ENCODE measurements around the gene GGT6.

The GGT6 gene

GRCh38 chr17:4588391-4588790, 28.0 kb upstream of the GGT6 start:
- no peaks in the 10 kb centered on the region for H3K4me1 ChIP-seq (ENCODE audit: insufficient read depth, low read length)
- no peaks in the 10 kb centered on the region for H3K9me3 ChIP-seq (ENCODE audit: insufficient read depth, low read length, severe bottlenecking)
- H3K4me3 ChIP-seq (ENCODE audit: low read depth in 1 of 2, low read length in 2 of 2), result no peak overlapping the region
- H4K20me1 ChIP-seq (ENCODE audit: insufficient read depth, low read length), result no peaks in the 10 kb centered on the region; the same call in 1 of the 2 replicates
- H3K4me2 ChIP-seq (ENCODE audit: insufficient read depth, low read length), result no peak overlapping the region
- no peak for TF ChIP-seq EZH2 (IDR thresholded peaks at IDR 0.05; ENCODE audit: borderline replicate concordance, low read depth, low read length, severe bottlenecking)
- no peak for TF ChIP-seq CTCF (IDR thresholded peaks at IDR 0.05; ENCODE audit: borderline replicate concordance, extremely low read depth, low read length, poor library complexity, severe bottlenecking)
- H3K79me2 ChIP-seq (ENCODE audit: insufficient read depth, low read length), result no peaks in the 10 kb centered on the region
- no peak overlapping the region for H3K27ac ChIP-seq (ENCODE audit: low read length)
- H3K27me3 ChIP-seq (ENCODE audit: insufficient read depth, low read length, poor library complexity), result peaks cover 6% of the 10 kb centered on the region
- no peak overlapping the region for H2AFZ ChIP-seq (ENCODE audit: low read depth, low read length)
- no peak overlapping the region for H3K9ac ChIP-seq (ENCODE audit: low read depth, low read length)
- H3K36me3 ChIP-seq (ENCODE audit: insufficient read depth, low read length), result no peaks in the 10 kb centered on the region
- DNase-seq (no peak), ATAC-seq (ENCODE audit: insufficient read depth, low read depth) (no peak)

- no peaks in the 10 kb centered on the region for H3K36me3 ChIP-seq (ENCODE audit: insufficient read depth, low read length)
- TF ChIP-seq EZH2 (IDR thresholded peaks at IDR 0.05; ENCODE audit: borderline replicate concordance, low read depth, low read length, severe bottlenecking) (no peak), CTCF (IDR thresholded peaks at IDR 0.05; ENCODE audit: borderline replicate concordance, extremely low read depth, low read length, poor library complexity, severe bottlenecking) (no peak)
- no peaks in the 10 kb centered on the region for H3K9me3 ChIP-seq (ENCODE audit: insufficient read depth, low read length, severe bottlenecking)
- no peak overlapping the region for H3K9ac ChIP-seq (ENCODE audit: low read depth, low read length)
- no peaks in the 10 kb centered on the region for H3K4me1 ChIP-seq (ENCODE audit: insufficient read depth, low read length)
- no peak overlapping the region for H2AFZ ChIP-seq (ENCODE audit: low read depth, low read length)
- ATAC-seq (ENCODE audit: insufficient read depth, low read depth) (no peak), DNase-seq (no peak)
- H3K27me3 ChIP-seq (ENCODE audit: insufficient read depth, low read length, poor library complexity), result peaks cover 6% of the 10 kb centered on the region
- H3K27ac ChIP-seq (ENCODE audit: low read length), result no peak overlapping the region
- no peaks in the 10 kb centered on the region for H3K79me2 ChIP-seq (ENCODE audit: insufficient read depth, low read length)
- no peaks in the 10 kb centered on the region; the same call in 1 of the 2 replicates for H4K20me1 ChIP-seq (ENCODE audit: insufficient read depth, low read length)
- no peak overlapping the region for H3K4me2 ChIP-seq (ENCODE audit: insufficient read depth, low read length)
- no peak overlapping the region for H3K4me3 ChIP-seq (ENCODE audit: low read depth in 1 of 2, low read length in 2 of 2)
Observed at GRCh38 chr17:4587803-4588202, 27.4 kb upstream of the GGT6 start.

- Histone ChIP-seq H3K27ac (ENCODE audit: low read length) (no peak overlapping the region), H2AFZ (ENCODE audit: low read depth, low read length) (no peak overlapping the region), H3K9ac (ENCODE audit: low read depth, low read length) (no peak overlapping the region), H3K4me1 (ENCODE audit: insufficient read depth, low read length) (no peaks in the 10 kb centered on the region), H3K79me2 (ENCODE audit: insufficient read depth, low read length) (no peaks in the 10 kb centered on the region), H3K4me2 (ENCODE audit: insufficient read depth, low read length) (no peak overlapping the region), H3K36me3 (ENCODE audit: insufficient read depth, low read length) (no peaks in the 10 kb centered on the region), H3K27me3 (ENCODE audit: insufficient read depth, low read length, poor library complexity) (peaks cover 6% of the 10 kb centered on the region), H3K4me3 (ENCODE audit: low read depth in 1 of 2, low read length in 2 of 2) (no peak overlapping the region), H3K9me3 (ENCODE audit: insufficient read depth, low read length, severe bottlenecking) (no peaks in the 10 kb centered on the region), H4K20me1 (ENCODE audit: insufficient read depth, low read length) (no peaks in the 10 kb centered on the region; the same call in 1 of the 2 replicates)
- ATAC-seq (ENCODE audit: insufficient read depth, low read depth), result no peak
- no peak for TF ChIP-seq CTCF (IDR thresholded peaks at IDR 0.05; ENCODE audit: borderline replicate concordance, extremely low read depth, low read length, poor library complexity, severe bottlenecking)
- TF ChIP-seq EZH2 (IDR thresholded peaks at IDR 0.05; ENCODE audit: borderline replicate concordance, low read depth, low read length, severe bottlenecking), result no peak
- DNase-seq, result no peak
Observed at GRCh38 chr17:4587195-4587594, 26.8 kb upstream of the GGT6 start.

- DNase-seq (no peak), ATAC-seq (ENCODE audit: insufficient read depth, low read depth) (no peak)
- no peaks in the 10 kb centered on the region for H3K36me3 ChIP-seq (ENCODE audit: insufficient read depth, low read length)
- no peak overlapping the region for H3K9ac ChIP-seq (ENCODE audit: low read depth, low read length)
- H3K4me2 ChIP-seq (ENCODE audit: insufficient read depth, low read length), result no peak overlapping the region
- H3K4me1 ChIP-seq (ENCODE audit: insufficient read depth, low read length), result no peaks in the 10 kb centered on the region
- H3K9me3 ChIP-seq (ENCODE audit: insufficient read depth, low read length, severe bottlenecking), result no peaks in the 10 kb centered on the region
- H3K4me3 ChIP-seq (ENCODE audit: low read depth in 1 of 2, low read length in 2 of 2), result no peak overlapping the region
- H4K20me1 ChIP-seq (ENCODE audit: insufficient read depth, low read length), result no peaks in the 10 kb centered on the region; the same call in 1 of the 2 replicates
- no peaks in the 10 kb centered on the region for H3K79me2 ChIP-seq (ENCODE audit: insufficient read depth, low read length)
- TF ChIP-seq EZH2 (IDR thresholded peaks at IDR 0.05; ENCODE audit: borderline replicate concordance, low read depth, low read length, severe bottlenecking), result no peak
- TF ChIP-seq CTCF (IDR thresholded peaks at IDR 0.05; ENCODE audit: borderline replicate concordance, extremely low read depth, low read length, poor library complexity, severe bottlenecking), result no peak
- no peak overlapping the region for H2AFZ ChIP-seq (ENCODE audit: low read depth, low read length)
- H3K27ac ChIP-seq (ENCODE audit: low read length), result no peak overlapping the region
- H3K27me3 ChIP-seq (ENCODE audit: insufficient read depth, low read length, poor library complexity), result peaks cover 6% of the 10 kb centered on the region
Observed at GRCh38 chr17:4586043-4586442, 25.7 kb upstream of the GGT6 start.

Data from DND-41 (cell line).